Activated effector memory CD4-positive, alpha-beta T cell treated with anti-CD3 and anti-CD28 coated beads, Interleukin-2, amount 50 U/mL, for 16 hours (primary cell): ENCODE results near the gene ZNF683.
"Not testable (repeated sequence)": the region's sequence is repeated elsewhere in the genome, so short reads cannot be mapped to it uniquely, and the experiment has no call there.

Source experiments
- DNase-seq: peaks from one replicate; pipeline ENCODE4 v3.0.0-alpha.2; 2020

The ZNF683 gene

GRCh38 chr1:26384076-26384475 is 11.5 kb upstream of the ZNF683 start:
- DNase-seq: no peak

GRCh38 chr1:26378879-26379251 is 6.3 kb upstream of the ZNF683 start:
- DNase-seq: no peak

- peak; percentile 89 for DNase-seq
These were observed 5.7 kb upstream of the ZNF683 start for GRCh38 chr1:26378088-26378878.

- DNase-seq: no peak
These were observed 3.5 kb upstream of the ZNF683 start for GRCh38 chr1:26376050-26376449.

GRCh38 chr1:26375081-26375480 is 2.5 kb upstream of the ZNF683 start:
- no peak for DNase-seq

- not testable (repeated sequence) for DNase-seq
These were observed 1.8 kb upstream of the ZNF683 start for GRCh38 chr1:26374361-26374760.

- DNase-seq: no peak
These were observed 1.2 kb upstream of the ZNF683 start for GRCh38 chr1:26373789-26374188.

- DNase-seq: peak; percentile 77
These were observed 731 bp upstream of the ZNF683 start for GRCh38 chr1:26373281-26373680.

- DNase-seq: no peak
These were observed 511 bp downstream of the ZNF683 start for GRCh38 chr1:26372039-26372438.

GRCh38 chr1:26370591-26371382 is 1.8 kb downstream of the ZNF683 start:
- DNase-seq: no peak

GRCh38 chr1:26368486-26368885 is 4.1 kb downstream of the ZNF683 start:
- DNase-seq: no peak

GRCh38 chr1:26368006-26368405 is 4.5 kb downstream of the ZNF683 start:
- no peak for DNase-seq

- DNase-seq: no peak
These were observed 5.1 kb downstream of the ZNF683 start for GRCh38 chr1:26367441-26367840.

- DNase-seq: no peak
These were observed 7.6 kb downstream of the ZNF683 start for GRCh38 chr1:26364956-26365355.

- DNase-seq: peak; percentile 94
These were observed 8.8 kb downstream of the ZNF683 start for GRCh38 chr1:26363549-26364448.

GRCh38 chr1:26362331-26362730 is 10.2 kb downstream of the ZNF683 start:
- no peak for DNase-seq

GRCh38 chr1:26361605-26362122 is 10.9 kb downstream of the ZNF683 start:
- no peak for DNase-seq

GRCh38 chr1:26360807-26361604 is 11.5 kb downstream of the ZNF683 start:
- DNase-seq: no peak

GRCh38 chr1:26359981-26360806 is 12.4 kb downstream of the ZNF683 start:
- peak; percentile 82 for DNase-seq

- DNase-seq: peak; percentile 88
These were observed 13.9 kb downstream of the ZNF683 start for GRCh38 chr1:26358411-26359384.
